Measurements from ENCODE around the gene PCGF2. TPM values are rescaled to one million over a fixed set of nuclear protein-coding genes. Genes with fewer than 3 reads are reported as not detected.
A peak's percentile ranks its signal among the peaks of the same experiment; 100 is the strongest.

Gene PCGF2
- total RNA-seq, 1 experiment from 2014 or later = 18.9 TPM

DNA sequence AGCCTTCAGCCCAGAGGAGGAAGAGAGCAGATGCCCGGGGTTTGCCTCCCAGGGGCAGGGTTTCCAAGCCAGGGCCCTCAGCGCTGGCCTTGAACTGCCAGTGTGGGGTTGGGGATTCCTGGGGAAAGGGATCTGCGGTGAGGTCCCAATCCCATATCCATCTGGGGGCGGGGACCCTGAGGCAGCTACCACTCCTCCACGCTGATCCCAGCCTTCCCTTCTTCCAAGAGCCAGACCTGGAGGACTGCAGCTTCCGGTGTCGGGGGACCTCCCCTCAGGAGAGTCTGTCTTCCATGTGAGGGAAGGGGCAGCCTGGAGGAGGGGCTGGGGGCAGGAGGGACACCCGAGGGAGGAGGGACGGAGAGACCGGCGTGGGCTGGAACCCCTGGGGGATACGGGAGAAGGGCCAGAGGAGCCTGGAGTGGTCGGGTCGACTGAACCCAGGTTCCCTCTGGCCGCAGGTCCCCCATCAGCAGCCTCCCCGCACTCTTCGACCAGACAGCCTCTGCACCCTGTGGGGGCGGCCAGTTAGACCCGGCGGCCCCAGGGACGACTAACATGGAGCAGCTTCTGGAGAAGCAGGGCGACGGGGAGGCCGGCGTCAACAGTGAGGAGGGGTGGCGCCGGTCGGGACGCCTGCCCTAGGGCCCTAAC, 28.7 kb downstream of the PCGF2 start:
- no peak for DNase-seq (ENCODE audit: low spot score)

DNA sequence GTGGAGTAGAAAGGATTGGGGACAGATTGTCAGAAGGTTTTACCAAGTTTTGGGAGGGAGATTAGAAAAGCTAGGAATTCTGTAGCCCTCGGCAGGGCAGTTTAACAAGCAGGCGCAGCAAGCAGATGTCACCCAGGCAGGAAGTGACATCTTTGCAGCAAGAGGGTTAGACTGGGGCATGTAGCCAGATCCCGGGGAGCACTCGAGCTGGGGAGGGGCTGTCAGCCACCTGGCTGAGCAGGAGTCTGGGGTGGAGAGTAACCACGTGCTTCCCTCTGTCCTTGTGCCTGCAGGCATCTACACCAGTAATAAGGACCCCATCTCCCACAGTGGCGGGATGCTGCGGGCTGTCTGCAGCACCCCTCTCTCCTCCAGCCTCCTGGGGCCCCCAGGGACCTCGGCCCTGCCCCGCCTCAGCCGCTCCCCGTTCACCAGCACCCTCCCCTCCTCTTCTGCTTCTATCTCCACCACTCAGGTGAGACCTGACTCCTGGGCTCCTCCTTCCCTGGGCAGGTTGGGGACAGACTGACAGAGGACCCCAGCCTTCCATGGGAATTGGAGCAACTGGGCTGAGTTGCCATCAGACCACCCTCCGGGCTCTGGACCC, 30.9 kb downstream of the PCGF2 start:
- no peak for DNase-seq (ENCODE audit: low spot score)

DNA sequence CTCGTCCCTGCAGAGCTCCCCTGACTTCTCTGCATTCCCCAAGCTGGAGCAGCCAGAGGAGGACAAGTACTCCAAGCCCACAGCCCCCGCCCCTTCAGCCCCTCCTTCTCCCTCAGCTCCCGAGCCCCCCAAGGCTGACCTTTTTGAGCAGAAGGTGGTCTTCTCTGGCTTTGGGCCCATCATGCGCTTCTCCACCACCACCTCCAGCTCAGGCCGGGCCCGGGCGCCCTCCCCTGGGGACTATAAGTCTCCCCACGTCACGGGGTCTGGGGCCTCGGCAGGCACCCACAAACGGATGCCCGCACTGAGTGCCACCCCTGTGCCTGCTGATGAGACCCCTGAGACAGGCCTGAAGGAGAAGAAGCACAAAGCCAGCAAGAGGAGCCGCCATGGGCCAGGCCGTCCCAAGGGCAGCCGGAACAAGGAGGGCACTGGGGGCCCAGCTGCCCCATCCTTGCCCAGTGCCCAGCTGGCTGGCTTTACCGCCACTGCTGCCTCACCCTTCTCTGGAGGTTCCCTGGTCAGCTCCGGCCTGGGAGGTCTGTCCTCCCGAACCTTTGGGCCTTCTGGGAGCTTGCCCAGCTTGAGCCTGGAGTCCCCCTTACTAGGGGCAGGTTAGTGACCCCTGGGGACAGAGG, 31.6 kb downstream of the PCGF2 start:
- no peak for DNase-seq (ENCODE audit: low spot score)

- DNase-seq (ENCODE audit: low spot score) = no peak
Measured at GRCh38 chr17:38715216-38715943, 32.8 kb downstream of the PCGF2 start.

GRCh38 chr17:38713456-38714075, 34.6 kb downstream of the PCGF2 start:
- DNase-seq (ENCODE audit: low spot score) = no peak

- DNase-seq (ENCODE audit: low spot score) = no peak
Measured at GRCh38 chr17:38712593-38712992, 35.5 kb downstream of the PCGF2 start.

DNA sequence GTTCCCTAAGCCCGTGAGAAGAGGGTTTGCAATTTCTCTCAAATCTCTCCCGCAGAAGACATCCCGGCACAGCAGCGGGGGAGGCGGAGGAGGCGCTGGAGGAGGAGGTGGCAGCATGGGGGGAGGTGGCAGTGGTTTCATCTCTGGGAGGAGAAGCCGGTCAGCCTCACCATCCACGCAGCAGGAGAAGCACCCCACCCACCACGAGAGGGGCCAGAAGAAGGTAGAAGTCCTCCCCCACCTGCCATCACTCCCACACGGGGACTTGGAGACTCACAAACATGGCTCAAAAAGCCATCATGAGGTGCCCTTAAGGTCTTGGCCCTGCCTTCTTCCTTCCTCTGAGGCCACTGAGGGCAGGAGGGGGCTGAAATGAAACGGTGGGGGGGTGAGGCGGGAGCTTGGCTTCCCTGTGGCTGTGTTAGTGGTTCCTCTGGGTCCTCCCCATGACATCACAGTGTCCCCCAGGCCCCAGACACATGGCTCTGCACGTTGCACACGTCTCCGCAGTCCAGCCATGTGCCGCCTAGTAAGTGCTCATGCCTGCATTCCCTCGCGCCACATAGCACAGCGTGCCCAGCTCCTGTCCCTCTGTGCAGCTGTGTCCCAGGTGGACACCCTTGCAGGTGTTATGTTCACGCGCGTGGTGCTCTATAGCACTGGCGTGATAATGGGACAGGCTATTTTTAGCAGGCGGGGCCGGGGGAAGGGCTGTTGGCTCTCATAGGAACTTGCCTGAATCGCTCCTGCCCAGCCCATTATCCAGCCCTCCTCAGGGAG, 36.2 kb downstream of the PCGF2 start:
- DNase-seq (ENCODE audit: low spot score) = no peak

- no peak for DNase-seq (ENCODE audit: low spot score)
Measured at GRCh38 chr17:38710985-38711384, 37.2 kb downstream of the PCGF2 start.

DNA sequence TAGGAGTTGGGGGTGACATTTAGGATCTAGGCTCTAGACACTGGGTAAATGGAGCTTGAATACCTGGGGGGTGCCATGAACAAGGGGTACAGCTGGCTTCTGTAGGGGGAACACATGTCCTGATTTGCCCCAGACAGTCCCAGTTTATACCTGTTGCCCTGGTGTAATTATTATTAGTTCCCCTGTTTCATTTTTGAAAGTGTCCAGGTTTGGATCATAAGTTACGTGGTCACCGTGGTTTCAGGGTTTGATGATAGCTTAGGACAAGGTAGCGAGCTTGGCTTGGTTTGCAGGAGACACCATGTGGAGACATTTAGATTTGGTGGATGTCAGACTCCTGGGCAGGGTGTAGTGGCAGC, 37.6 kb downstream of the PCGF2 start:
- DNase-seq (ENCODE audit: low spot score) = no peak

GRCh38 chr17:38709864-38710603, 38.1 kb downstream of the PCGF2 start:
- DNase-seq (ENCODE audit: low spot score) = no peak

DNA sequence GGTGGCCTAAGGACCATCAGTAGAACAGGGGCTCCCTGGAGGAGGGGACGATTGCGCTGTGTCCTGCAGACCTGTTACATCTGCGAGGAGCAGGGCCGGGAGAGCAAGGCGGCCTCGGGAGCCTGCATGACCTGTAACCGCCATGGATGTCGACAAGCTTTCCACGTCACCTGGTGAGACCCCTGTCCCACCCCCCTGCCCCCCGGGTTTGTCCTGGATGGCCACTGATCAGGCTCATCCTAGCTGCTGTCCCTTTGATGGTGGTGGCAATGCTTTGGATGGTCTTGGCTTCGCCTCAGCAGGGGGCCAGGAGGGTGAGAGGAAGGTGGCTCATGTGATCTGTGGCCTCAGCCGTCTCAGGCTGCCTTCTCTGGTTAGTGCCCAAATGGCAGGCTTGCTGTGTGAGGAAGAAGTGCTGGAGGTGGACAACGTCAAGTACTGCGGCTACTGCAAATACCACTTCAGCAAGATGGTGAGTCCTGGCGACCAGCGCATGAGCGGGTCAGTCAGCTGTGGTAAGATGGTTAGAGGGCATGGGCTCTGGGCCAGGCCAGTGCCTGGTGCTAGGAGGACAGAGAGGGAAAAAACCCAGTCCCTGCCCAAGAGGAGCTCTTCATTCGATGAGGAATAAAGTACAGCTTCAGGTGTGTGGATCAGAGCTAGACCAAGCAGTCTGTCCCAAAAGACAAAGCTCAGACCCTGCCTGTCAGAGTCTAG, 38.9 kb downstream of the PCGF2 start:
- no peak for DNase-seq (ENCODE audit: low spot score)

DNA sequence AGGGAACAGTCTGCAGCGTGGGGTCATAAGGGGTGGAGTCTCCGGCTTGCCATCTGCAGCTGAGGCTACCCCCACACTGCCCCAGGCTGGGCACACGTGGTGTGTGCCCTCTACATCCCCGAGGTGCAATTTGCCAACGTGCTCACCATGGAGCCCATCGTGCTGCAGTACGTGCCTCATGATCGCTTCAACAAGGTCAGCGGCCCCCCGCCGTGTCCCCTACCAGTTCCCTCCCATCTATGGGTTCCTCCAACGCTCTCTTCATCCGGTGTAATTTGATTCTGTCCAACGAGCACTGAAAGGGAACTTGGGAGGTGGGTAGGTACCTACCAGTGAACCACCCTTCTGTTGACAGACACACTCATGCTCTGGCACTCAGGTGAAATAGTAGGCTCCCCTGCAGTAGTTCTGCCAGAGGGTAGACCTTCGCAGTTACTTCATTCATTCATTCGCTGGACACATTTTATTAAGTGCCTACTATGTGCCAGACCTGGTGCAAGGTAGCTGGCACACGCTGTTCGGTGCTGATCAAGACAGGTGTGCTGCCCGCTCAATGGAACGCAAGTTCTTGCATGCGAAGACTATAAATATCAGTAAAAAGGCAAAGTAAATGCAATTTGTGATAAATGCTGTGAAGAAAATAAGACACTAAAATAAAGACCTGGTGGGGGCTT, 40.3 kb downstream of the PCGF2 start:
- DNase-seq (ENCODE audit: low spot score) = no peak

- DNase-seq (ENCODE audit: low spot score) = peak; percentile 72
Measured at GRCh38 chr17:38706505-38707216, 41.5 kb downstream of the PCGF2 start.

GRCh38 chr17:38705803-38706504, 42.2 kb downstream of the PCGF2 start:
- peak; percentile 88 for DNase-seq (ENCODE audit: low spot score)

GRCh38 chr17:38705523-38705802, 42.7 kb downstream of the PCGF2 start:
- no peak for DNase-seq (ENCODE audit: low spot score)

- peak; percentile 93 for DNase-seq (ENCODE audit: low spot score)
Measured at GRCh38 chr17:38704606-38705522, 43.3 kb downstream of the PCGF2 start, which contains the start of gene MLLT6. TSS of gene MLLT6 (plus strand) at chr17:38705273. CDS start at chr17:38705633, 360 bp downstream.

All from HT-29 (cell line).